Glomerular visceral epithelial cell (primary cell): ENCODE data around the gene ZIC2.

ENCODE experiments used
- DNase-seq: peaks from one replicate; pipeline ENCODE4 v3.0.0-alpha.2; 2016; ENCODE audit errors: extremely low spot score

The ZIC2 gene

GRCh38 chr13:99985886-99986527 lies 4.4 kb downstream of the ZIC2 start:
- no peak for DNase-seq

- DNase-seq, result no peak
Measured at GRCh38 chr13:99986741-99987140, 5.2 kb downstream of the ZIC2 start.

GRCh38 chr13:99987154-99988019 lies 5.8 kb downstream of the ZIC2 start:
- no peak for DNase-seq

- no peak for DNase-seq
Measured at GRCh38 chr13:99988529-99989275, 7.1 kb downstream of the ZIC2 start.

GRCh38 chr13:99989276-99990125 lies 7.9 kb downstream of the ZIC2 start:
- DNase-seq, result no peak

GRCh38 chr13:99990126-99990977 lies 8.8 kb downstream of the ZIC2 start:
- no peak for DNase-seq

GRCh38 chr13:99991013-99991827 lies 9.6 kb downstream of the ZIC2 start:
- no peak for DNase-seq

- no peak for DNase-seq
Measured at GRCh38 chr13:99991828-99992775, 10.5 kb downstream of the ZIC2 start.

- no peak for DNase-seq
Measured at GRCh38 chr13:99992949-99993351, 11.4 kb downstream of the ZIC2 start.

GRCh38 chr13:99993660-99994637 lies 12.4 kb downstream of the ZIC2 start:
- no peak for DNase-seq

- DNase-seq, result no peak
Measured at GRCh38 chr13:99994638-99995020, 13.0 kb downstream of the ZIC2 start.

GRCh38 chr13:99995104-99995588 lies 13.6 kb downstream of the ZIC2 start:
- DNase-seq, result no peak

- peak; percentile 42 for DNase-seq
Measured at GRCh38 chr13:99995589-99996380, 14.2 kb downstream of the ZIC2 start.

GRCh38 chr13:99996381-99996973 lies 14.9 kb downstream of the ZIC2 start:
- no peak for DNase-seq

GRCh38 chr13:99997702-99998214 lies 16.2 kb downstream of the ZIC2 start:
- DNase-seq, result no peak

GRCh38 chr13:99998261-99998660 lies 16.7 kb downstream of the ZIC2 start:
- no peak for DNase-seq
